Uterus (tissue), 4 donors: ENCODE results near the gene SLC4A2. TPM values are rescaled to one million over a fixed set of nuclear protein-coding genes. Genes with fewer than 3 reads are reported as not detected.

ENCODE experiments used
- DNase-seq, 2 donors: peaks; one replicate each; pipeline ENCODE4 v3.0.0-alpha.2; 2019 to 2020
- H3K27ac ChIP-seq, 2 donors: fragments of 200-600 bp; sonication (generic); 1 replicate in 1 of 2; 2 replicates in 1 of 2; pipeline ENCODE4 v1.5.1; 2016 to 2018
- H3K27me3 ChIP-seq, 2 donors: fragments of 200-600 bp; sonication (generic); one replicate each; pipeline ENCODE4 v1.5.1; 2018 to 2019; ENCODE audit warnings: control low read depth in 1 of 2
- H3K36me3 ChIP-seq, 2 donors: fragments of 200-600 bp; sonication (generic); one replicate each; pipeline ENCODE4 v1.5.1; 2019; ENCODE audit warnings: control low read depth in 1 of 2
- H3K4me1 ChIP-seq, 2 donors: fragments of 200-600 bp; sonication (generic); one replicate each; pipeline ENCODE4 v1.5.1; 2018 to 2019; ENCODE audit warnings: control low read depth in 1 of 2
- H3K4me3 ChIP-seq, 2 donors: fragments of 200-600 bp; sonication (generic); 1 replicate in 1 of 2; 2 replicates in 1 of 2; pipeline ENCODE4 v1.5.1; 2018 to 2019; ENCODE audit warnings: mild to moderate bottlenecking in 1 of 2
- H3K9me3 ChIP-seq, 2 donors: fragments of 200-600 bp; sonication (generic); one replicate each; pipeline ENCODE4 v1.5.1; 2019; ENCODE audit warnings: control low read depth in 1 of 2
- CTCF ChIP-seq, 4 experiments: fragments of 200-600 bp in 2 of 4; fragments of 450-650 bp in 2 of 4; sonication (generic) in 2 of 4; IDR thresholded peaks; one replicate each; pipeline ENCODE4 v1.5.1; 2016 to 2019; ENCODE audit warnings: antibody characterized with exemption in 4 of 4, mild to moderate bottlenecking in 2 of 4, moderate library complexity in 1 of 4
- POLR2A ChIP-seq, 2 donors: fragments of 450-650 bp; IDR thresholded peaks; one replicate each; pipeline ENCODE4 v1.6.1; 2016; ENCODE audit warnings: antibody characterized with exemption in 2 of 2, mild to moderate bottlenecking in 1 of 2, moderate library complexity in 1 of 2
- intact Hi-C: fragments of 100-400 bp; cut with DNase I; formaldehyde crosslinking; loops from one replicate; pipeline ENCODE4 v1.15.1; 2023; ENCODE audit warnings: low total_unique reads
- total RNA-seq, 4 donors: library from RNA; depleted of rRNA in 3 of 4; stranded (reverse); fragments of >200 nt in 3 of 4; gene quantifications; one replicate each; pipeline versions ENCODE4 v1.1.0 to v1.2.4, GENCODE V29; 2014 to 2023
- donor health status: DM: yes; HTN: yes; CAD: no.

Gene SLC4A2
- total RNA-seq, 4 donors from 2014 or later, result 37.4 to 177 (median 88.6) TPM

GRCh38 chr7:151095123-151095797, 35.9 kb downstream of the SLC4A2 start:
- Histone ChIP-seq H3K36me3 (no peaks in the 10 kb centered on the region), H3K27me3 (no peaks in the 10 kb centered on the region), H3K27ac (no peak overlapping the region), H3K4me3 (no peak overlapping the region), H3K4me1 (peaks cover 0 to 2% of the 10 kb centered on the region in 2 donors), H3K9me3 (no peaks in the 10 kb centered on the region)
- TF ChIP-seq CTCF (IDR thresholded peaks at IDR 0.05), result no peak
- no peak for TF ChIP-seq POLR2A (IDR thresholded peaks at IDR 0.05)
- DNase-seq, result no peak
- intact Hi-C loops, result no loop called here

GRCh38 chr7:151095828-151096475, 36.6 kb downstream of the SLC4A2 start:
- no peak for DNase-seq
- peaks cover 1 to 8% of the 10 kb centered on the region in 2 donors for H3K4me1 ChIP-seq
- H3K9me3 ChIP-seq, result no peaks in the 10 kb centered on the region

GRCh38 chr7:151099486-151100211, 40.3 kb downstream of the SLC4A2 start:
- intact Hi-C loops, result no loop called here
- no peak for DNase-seq
- TF ChIP-seq POLR2A (IDR thresholded peaks at IDR 0.05), result no peak
- TF ChIP-seq CTCF (IDR thresholded peaks at IDR 0.05), result no peak
- peaks cover 4 to 9% of the 10 kb centered on the region in 2 donors for H3K4me1 ChIP-seq
- H3K27me3 ChIP-seq, result no peaks in the 10 kb centered on the region
- no peak overlapping the region for H3K27ac ChIP-seq
- H3K36me3 ChIP-seq, result no peaks in the 10 kb centered on the region
- H3K4me3 ChIP-seq, result no peak overlapping the region
- H3K9me3 ChIP-seq, result no peaks in the 10 kb centered on the region

More at GRCh38 chr7:151095828-151096475, 36.6 kb downstream of the SLC4A2 start:
- Histone ChIP-seq H3K27ac (no peak overlapping the region), H3K4me3 (no peak overlapping the region), H3K36me3 (no peaks in the 10 kb centered on the region), H3K27me3 (no peaks in the 10 kb centered on the region)
- intact Hi-C loops, result no loop called here
- TF ChIP-seq CTCF (IDR thresholded peaks at IDR 0.05) (no peak), POLR2A (IDR thresholded peaks at IDR 0.05) (no peak)

- Histone ChIP-seq H3K27ac (no peak overlapping the region), H3K36me3 (no peaks in the 10 kb centered on the region), H3K4me3 (no peak overlapping the region), H3K4me1 (peaks cover 4 to 9% of the 10 kb centered on the region in 2 donors), H3K27me3 (no peaks in the 10 kb centered on the region), H3K9me3 (no peaks in the 10 kb centered on the region)
- intact Hi-C loops, result no loop called here
- DNase-seq, result no peak
- TF ChIP-seq CTCF (IDR thresholded peaks at IDR 0.05), result no peak
- TF ChIP-seq POLR2A (IDR thresholded peaks at IDR 0.05), result no peak
These were observed 41.5 kb downstream of the SLC4A2 start for GRCh38 chr7:151100921-151101320.
